Esophagus squamous epithelium (tissue), 5 donors: ENCODE data around the gene ATF2. TPM values are rescaled to one million over a fixed set of nuclear protein-coding genes. Genes with fewer than 3 reads are reported as not detected.

ENCODE experiments used
- DNase-seq: peaks from one replicate; lab custom pipeline; 2025; lab: John Stamatoyannopoulos, UW
- H3K27ac ChIP-seq, 4 donors: fragments of 200-600 bp; sonication (generic); one replicate each; pipeline ENCODE4 v1.5.1; 2016 to 2019; ENCODE audit warnings: mild to moderate bottlenecking in 1 of 4
- H3K27me3 ChIP-seq, 4 donors: fragments of 200-600 bp; sonication (generic); 1 replicate in 3 of 4; 2 replicates in 1 of 4; pipeline versions ENCODE4 v1.5.1 to v1.6.0; 2017 to 2021; ENCODE audit warnings: antibody characterized with exemption in 1 of 4
- H3K36me3 ChIP-seq, 3 donors: fragments of 200-600 bp; sonication (generic); one replicate each; pipeline ENCODE4 v1.5.1; 2016 to 2019
- H3K4me1 ChIP-seq, 3 donors: fragments of 200-600 bp; sonication (generic); one replicate each; pipeline ENCODE4 v1.5.1; 2017 to 2019
- H3K4me3 ChIP-seq, 4 donors: fragments of 200-600 bp; sonication (generic); 1 replicate in 3 of 4; 2 replicates in 1 of 4; pipeline ENCODE4 v1.5.1; 2016 to 2019; ENCODE audit warnings: mild to moderate bottlenecking in 2 of 4, moderate library complexity in 1 of 4
- H3K9me3 ChIP-seq, 3 donors: fragments of 200-600 bp; sonication (generic); one replicate each; pipeline ENCODE4 v1.5.1; 2016 to 2019
- CTCF ChIP-seq, 6 experiments: fragments of 450-650 bp in 4 of 6; fragments of 200-600 bp in 2 of 6; sonication (generic) in 2 of 6; IDR thresholded peaks; one replicate each; pipeline ENCODE4 v1.5.1; 2016 to 2019; ENCODE audit warnings: antibody characterized with exemption in 6 of 6, mild to moderate bottlenecking in 4 of 6, moderate library complexity in 4 of 6
- POLR2A ChIP-seq, 4 donors: fragments of 450-650 bp; IDR thresholded peaks; one replicate each; pipeline ENCODE4 v1.6.1; 2017; ENCODE audit warnings: antibody characterized with exemption in 4 of 4, mild to moderate bottlenecking in 4 of 4, moderate library complexity in 3 of 4
- WGBS, 2 donors: methylation state at CpG; one replicate each; pipeline ENCODE4 v1.1.5; 2018; 5-methylcytosine and 5-hydroxymethylcytosine counted together
- intact Hi-C: fragments of 100-400 bp; cut with DNase I; formaldehyde crosslinking; loops from one replicate; pipeline ENCODE4 v1.15.0; 2022
- total RNA-seq, 4 donors: library from RNA; depleted of rRNA; stranded (reverse); fragments of >200 nt; gene quantifications; one replicate each; pipeline ENCODE4 v1.1.0, GENCODE V29; 2016
- donor health status: DM: yes; HTN: yes; CAD: no.

Gene ATF2
- total RNA-seq, 4 donors from 2014 or later, result 9.9 to 40.1 (median 18.0) TPM

GRCh38 chr2:175181877-175182308 lies 13.9 kb upstream of the ATF2 start:
- no peak for DNase-seq
- no peaks in the 10 kb centered on the region for H3K27me3 ChIP-seq
- H3K4me1 ChIP-seq, result peaks cover 0 to 28% (median 5%) of the 10 kb centered on the region in 3 donors
- intact Hi-C loops, result no loop called here
- H3K36me3 ChIP-seq, result peaks cover 0 to 32% (median 0%) of the 10 kb centered on the region in 3 donors
- TF ChIP-seq CTCF (IDR thresholded peaks at IDR 0.05) (no peak), POLR2A (IDR thresholded peaks at IDR 0.05) (no peak)
- H3K4me3 ChIP-seq, result peak overlapping the region; percentile 68 to 97 (median 86)
- H3K9me3 ChIP-seq, result no peaks in the 10 kb centered on the region
- WGBS, 2 donors, result 49 to 61% methylated on average over 4 of the region's 5 CpGs
- peak overlapping the region; percentile 91 to 98 (median 92) for H3K27ac ChIP-seq

DNA sequence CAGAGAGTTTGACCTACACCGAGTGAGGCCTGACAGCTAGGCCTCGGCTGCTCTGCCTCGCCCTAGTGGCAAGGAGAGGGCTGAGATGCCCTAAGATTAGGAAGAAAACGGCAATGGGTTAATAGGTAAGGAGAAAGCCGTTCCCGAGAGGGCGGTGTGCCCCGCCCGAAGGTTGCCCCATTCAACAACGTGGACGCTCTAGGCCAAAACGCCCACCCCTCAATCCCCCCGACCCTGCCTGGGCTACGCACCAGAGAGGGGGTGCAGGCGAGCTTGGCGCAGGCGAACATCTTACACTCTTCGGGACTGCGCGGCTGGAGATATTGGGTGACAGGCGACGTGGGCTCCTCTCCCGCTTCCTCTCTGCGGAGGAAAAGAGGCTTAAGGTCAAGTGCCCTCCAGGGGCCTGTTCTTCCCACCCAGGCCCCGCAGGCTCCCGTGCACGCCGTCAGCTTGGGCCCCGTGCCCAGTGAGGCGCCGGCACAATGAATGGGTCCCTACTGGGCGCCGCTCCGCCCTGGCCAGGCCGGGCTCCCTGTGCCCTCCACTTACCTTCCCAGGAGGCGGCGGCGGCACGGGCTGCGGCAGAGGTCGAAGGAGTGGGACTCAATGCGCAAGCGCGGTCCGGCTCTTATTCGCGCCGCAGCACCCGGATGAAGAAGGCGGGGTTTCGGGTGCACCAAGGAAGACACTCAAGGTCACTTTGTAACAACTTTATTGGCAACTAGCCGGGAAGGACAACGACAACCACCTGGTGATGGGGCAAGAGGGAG lies 13.3 kb upstream of the ATF2 start, which contains the start of gene ATP5MC3:
Gene ATP5MC3 (minus strand): TSS at position 607 of the 773 bp plus-strand sequence. CDS start 317 bp downstream, at position 290.
- 1% methylated on average over 21 to 37 of the region's 53 CpGs for WGBS, 2 donors
- intact Hi-C loops, result no loop called here

GRCh38 chr2:175180701-175181103 lies 12.7 kb upstream of the ATF2 start:
- Histone ChIP-seq H3K36me3 (peaks cover 0 to 44% (median 0%) of the 10 kb centered on the region in 3 donors), H3K9me3 (no peaks in the 10 kb centered on the region), H3K4me1 (peaks cover 0 to 28% (median 5%) of the 10 kb centered on the region in 3 donors), H3K27me3 (no peaks in the 10 kb centered on the region), H3K27ac (peak overlapping the region; percentile 91 to 98 (median 92)), H3K4me3 (peak overlapping the region; percentile 68 to 97 (median 86))
- intact Hi-C loops, result no loop called here
- WGBS, 2 donors, result 4 to 41% methylated on average over 1 to 5 of the region's 10 CpGs
- no peak for DNase-seq
- no peak for TF ChIP-seq POLR2A (IDR thresholded peaks at IDR 0.05)
- no peak for TF ChIP-seq CTCF (IDR thresholded peaks at IDR 0.05)

More for the DNA sequence above, 13.3 kb upstream of the ATF2 start, which contains the start of gene ATP5MC3:
- Histone ChIP-seq H3K27ac (peak within 1 kb of the TSS; percentile 91 to 98 (median 92)), H3K9me3 (no peaks in the 10 kb centered on the region), H3K4me1 (peaks cover 0 to 28% (median 5%) of the 10 kb centered on the region in 3 donors), H3K36me3 (peaks cover 0 to 38% (median 0%) of the 10 kb centered on the region in 3 donors), H3K27me3 (no peaks in the 10 kb centered on the region), H3K4me3 (peak within 1 kb of the TSS; percentile 68 to 97 (median 86))
- peak; percentile 68 for DNase-seq
- TF ChIP-seq POLR2A (IDR thresholded peaks at IDR 0.05), result peak in 2 of 4 donors; percentile 84 to 87
- TF ChIP-seq CTCF (IDR thresholded peaks at IDR 0.05), result peak in 4 of 6 experiments; percentile 6 to 17 (median 10)

- intact Hi-C loops, result no loop called here
- WGBS, 2 donors, result 71 to 75% methylated on average over 5 of the region's 5 CpGs
- H3K27ac ChIP-seq, result no peak overlapping the region
- no peak for DNase-seq
- H3K4me3 ChIP-seq, result no peak overlapping the region
- peaks cover 0 to 72% (median 0%) of the 10 kb centered on the region in 3 donors for H3K36me3 ChIP-seq
- TF ChIP-seq CTCF (IDR thresholded peaks at IDR 0.05), result no peak
- TF ChIP-seq POLR2A (IDR thresholded peaks at IDR 0.05), result no peak
- H3K9me3 ChIP-seq, result no peaks in the 10 kb centered on the region
- peaks cover 0 to 22% (median 0%) of the 10 kb centered on the region in 3 donors for H3K4me1 ChIP-seq
- H3K27me3 ChIP-seq, result no peaks in the 10 kb centered on the region
Measured at GRCh38 chr2:175176624-175177023, 8.6 kb upstream of the ATF2 start.

- intact Hi-C loops, result no loop called here
- 31 to 67% methylated on average over 1 of the region's 1 CpG for WGBS, 2 donors
Measured at GRCh38 chr2:175175896-175176295, 7.9 kb upstream of the ATF2 start.

More at GRCh38 chr2:175175896-175176295, 7.9 kb upstream of the ATF2 start:
- Histone ChIP-seq H3K9me3 (no peaks in the 10 kb centered on the region), H3K27ac (no peak overlapping the region), H3K36me3 (peaks cover 0 to 72% (median 0%) of the 10 kb centered on the region in 3 donors), H3K4me1 (peaks cover 0 to 22% (median 0%) of the 10 kb centered on the region in 3 donors), H3K27me3 (no peaks in the 10 kb centered on the region), H3K4me3 (no peak overlapping the region)
- TF ChIP-seq CTCF (IDR thresholded peaks at IDR 0.05) (no peak), POLR2A (IDR thresholded peaks at IDR 0.05) (no peak)
- DNase-seq, result no peak
